Ishikawa (cell line): ENCODE data around the gene PLPPR3.

Source experiments
- CEBPB ChIP-seq: IDR thresholded peaks from 2 replicates; pipeline ENCODE4 v1.6.1; 2012
- CREB1 ChIP-seq: IDR thresholded peaks from 2 replicates; pipeline ENCODE4 v1.6.1; 2012; ENCODE audit warnings: low read depth
- EGR1 ChIP-seq: IDR thresholded peaks from 2 replicates; pipeline ENCODE4 v1.6.1; 2012
- EP300 ChIP-seq: IDR thresholded peaks from 2 replicates; pipeline ENCODE4 v1.6.1; 2012; ENCODE audit warnings: borderline replicate concordance
- FOXM1 ChIP-seq: IDR thresholded peaks from 2 replicates; pipeline ENCODE4 v1.6.1; 2012; ENCODE audit warnings: low read depth, borderline replicate concordance
- MAX ChIP-seq: IDR thresholded peaks from 2 replicates; pipeline ENCODE4 v1.6.1; 2012
- NFIC ChIP-seq: IDR thresholded peaks from 2 replicates; pipeline ENCODE4 v1.6.1; 2012
- RAD21 ChIP-seq: IDR thresholded peaks from 2 replicates; pipeline ENCODE4 v1.6.1; 2012; ENCODE audit warnings: low read depth
- REST ChIP-seq: IDR thresholded peaks from 2 replicates; pipeline ENCODE4 v1.6.1; 2012; ENCODE audit warnings: low read depth, mild to moderate bottlenecking
- TAF1 ChIP-seq: IDR thresholded peaks from 2 replicates; pipeline ENCODE4 v1.6.1; 2012; ENCODE audit warnings: low read depth, mild to moderate bottlenecking
- TCF12 ChIP-seq: IDR thresholded peaks from 2 replicates; pipeline ENCODE4 v1.6.1; 2012; ENCODE audit warnings: low read depth
- TEAD4 ChIP-seq: IDR thresholded peaks from 2 replicates; pipeline ENCODE4 v1.6.1; 2012
- USF1 ChIP-seq: IDR thresholded peaks from 2 replicates; pipeline ENCODE4 v1.6.1; 2012
- YY1 ChIP-seq: IDR thresholded peaks from 2 replicates; pipeline ENCODE4 v1.6.1; 2012; ENCODE audit warnings: low read depth
- ZBTB7A ChIP-seq: IDR thresholded peaks from 2 replicates; pipeline ENCODE4 v1.6.1; 2012; ENCODE audit warnings: low read depth

PLPPR3 gene

GRCh38 chr19:843836-844545, 22.2 kb upstream of the PLPPR3 start:
- TF ChIP-seq REST (no peak), NFIC (no peak), TEAD4 (no peak), YY1 (no peak), USF1 (no peak), EGR1 (no peak; the same call in 1 of the 2 replicates), TCF12 (no peak), MAX (no peak), RAD21 (no peak), CREB1 (no peak), TAF1 (no peak), FOXM1 (no peak), CEBPB (no peak)

- TF ChIP-seq MAX (peak; percentile 92), EP300 (no peak), TCF12 (peak; percentile 36; the same call in 1 of the 2 replicates), YY1 (no peak), NFIC (no peak), CREB1 (no peak), USF1 (peak; percentile 25; the same call in 1 of the 2 replicates), EGR1 (no peak)
Observed at GRCh38 chr19:843180-843835, 21.6 kb upstream of the PLPPR3 start.

GRCh38 chr19:840519-841206, 18.9 kb upstream of the PLPPR3 start, which contains the start of gene PRTN3:
TSS of gene PRTN3 (plus strand) at chr19:840999. CDS start at chr19:841009, 10 bp downstream.
- no peak for TF ChIP-seq YY1
- peak; percentile 38; the same call in 1 of the 2 replicates for TF ChIP-seq MAX

GRCh38 chr19:835210-835810, 13.6 kb upstream of the PLPPR3 start:
- TF ChIP-seq USF1 (no peak), EGR1 (no peak), MAX (no peak), CEBPB (no peak), FOXM1 (no peak), TEAD4 (no peak), NFIC (no peak), ZBTB7A (no peak), EP300 (no peak), TCF12 (no peak), RAD21 (no peak), YY1 (no peak)

- TF ChIP-seq ZBTB7A (no peak), RAD21 (no peak), USF1 (no peak)
Observed at GRCh38 chr19:834216-834615, 12.5 kb upstream of the PLPPR3 start.
